Muscle layer of colon (tissue), 2 donors: ENCODE results near the gene APP.

Experiments used
- H3K27ac ChIP-seq: one replicate; pipeline ENCODE4 v1.7.0; 2013; ENCODE audit warnings: low read depth, mild to moderate bottlenecking, low read length, moderate library complexity
- H3K27me3 ChIP-seq, 2 donors: one replicate each; pipeline ENCODE4 v1.7.0; 2013; ENCODE audit warnings: low read length in 2 of 2, mild to moderate bottlenecking in 2 of 2; ENCODE audit not compliant: insufficient read depth in 2 of 2, control insufficient read depth in 1 of 2
- H3K36me3 ChIP-seq: one replicate; pipeline ENCODE4 v1.7.0; 2013; ENCODE audit warnings: mild to moderate bottlenecking, low read length; ENCODE audit not compliant: insufficient read depth
- H3K4me1 ChIP-seq: one replicate; pipeline ENCODE4 v1.7.0; 2013; ENCODE audit warnings: mild to moderate bottlenecking, low read length; ENCODE audit not compliant: insufficient read depth
- H3K4me3 ChIP-seq, 2 donors: one replicate each; pipeline ENCODE4 v1.7.0; 2013; ENCODE audit warnings: low read length in 2 of 2, low read depth in 1 of 2, mild to moderate bottlenecking in 1 of 2, moderate library complexity in 1 of 2
- H3K9ac ChIP-seq: one replicate; pipeline ENCODE4 v1.7.0; 2013; ENCODE audit warnings: low read length
- H3K9me3 ChIP-seq: one replicate; pipeline ENCODE4 v1.7.0; 2013; ENCODE audit warnings: mild to moderate bottlenecking, low read length
- donor health status: abdominal sarcoma.
- donor health status: Adenocarcinoma of cecum.

The APP gene

GRCh38 chr21:26072666-26073615 lies 97.6 kb downstream of the APP start:
- H3K9me3 ChIP-seq = no peaks in the 10 kb centered on the region
- H3K27me3 ChIP-seq = no peaks in the 10 kb centered on the region
- H3K9ac ChIP-seq = no peak overlapping the region
- H3K4me3 ChIP-seq = no peak overlapping the region
- H3K4me1 ChIP-seq = peaks cover 9% of the 10 kb centered on the region
- H3K36me3 ChIP-seq = no peaks in the 10 kb centered on the region
- H3K27ac ChIP-seq = no peak overlapping the region

- Histone ChIP-seq H3K9me3 (no peaks in the 10 kb centered on the region), H3K4me3 (no peak overlapping the region), H3K27me3 (no peaks in the 10 kb centered on the region), H3K36me3 (no peaks in the 10 kb centered on the region), H3K4me1 (peaks cover 9% of the 10 kb centered on the region), H3K27ac (no peak overlapping the region), H3K9ac (no peak overlapping the region)
Observed at GRCh38 chr21:26070822-26071425, 99.6 kb downstream of the APP start.

- H3K36me3 ChIP-seq = no peaks in the 10 kb centered on the region
- H3K9me3 ChIP-seq = no peaks in the 10 kb centered on the region
- H3K27ac ChIP-seq = no peak overlapping the region
- no peak overlapping the region for H3K9ac ChIP-seq
- no peaks in the 10 kb centered on the region for H3K27me3 ChIP-seq
- peaks cover 9% of the 10 kb centered on the region for H3K4me1 ChIP-seq
- no peak overlapping the region for H3K4me3 ChIP-seq
Observed at GRCh38 chr21:26070121-26070520, 100.4 kb downstream of the APP start.

- no peak overlapping the region for H3K27ac ChIP-seq
- H3K27me3 ChIP-seq = no peaks in the 10 kb centered on the region
- H3K36me3 ChIP-seq = no peaks in the 10 kb centered on the region
- H3K9ac ChIP-seq = no peak overlapping the region
- H3K9me3 ChIP-seq = no peaks in the 10 kb centered on the region
- no peak overlapping the region for H3K4me3 ChIP-seq
- H3K4me1 ChIP-seq = peaks cover 9% of the 10 kb centered on the region
Observed at GRCh38 chr21:26068776-26069175, 101.8 kb downstream of the APP start.

GRCh38 chr21:26067836-26068594 lies 102.6 kb downstream of the APP start:
- Histone ChIP-seq H3K9ac (no peak overlapping the region), H3K9me3 (no peaks in the 10 kb centered on the region), H3K27me3 (no peaks in the 10 kb centered on the region), H3K36me3 (no peaks in the 10 kb centered on the region), H3K27ac (no peak overlapping the region), H3K4me1 (peaks cover 9% of the 10 kb centered on the region), H3K4me3 (no peak overlapping the region)

GRCh38 chr21:26064506-26064905 lies 106.1 kb downstream of the APP start:
- H3K27me3 ChIP-seq = no peaks in the 10 kb centered on the region
- H3K27ac ChIP-seq = no peak overlapping the region
- no peak overlapping the region for H3K4me3 ChIP-seq
- no peak overlapping the region for H3K9ac ChIP-seq
- H3K36me3 ChIP-seq = no peaks in the 10 kb centered on the region
- H3K9me3 ChIP-seq = no peaks in the 10 kb centered on the region
- H3K4me1 ChIP-seq = no peaks in the 10 kb centered on the region

GRCh38 chr21:26061437-26061836 lies 109.1 kb downstream of the APP start:
- Histone ChIP-seq H3K36me3 (no peaks in the 10 kb centered on the region), H3K4me1 (peaks cover 7% of the 10 kb centered on the region), H3K4me3 (no peak overlapping the region), H3K27me3 (no peaks in the 10 kb centered on the region), H3K9me3 (no peaks in the 10 kb centered on the region), H3K9ac (no peak overlapping the region), H3K27ac (no peak overlapping the region)

- no peak overlapping the region for H3K4me3 ChIP-seq
- H3K9ac ChIP-seq = no peak overlapping the region
- H3K27me3 ChIP-seq = no peaks in the 10 kb centered on the region
- no peaks in the 10 kb centered on the region for H3K9me3 ChIP-seq
- H3K27ac ChIP-seq = no peak overlapping the region
- peaks cover 12% of the 10 kb centered on the region for H3K4me1 ChIP-seq
- H3K36me3 ChIP-seq = no peaks in the 10 kb centered on the region
Observed at GRCh38 chr21:26060335-26061115, 110.0 kb downstream of the APP start.

- Histone ChIP-seq H3K27me3 (no peaks in the 10 kb centered on the region), H3K9me3 (no peaks in the 10 kb centered on the region), H3K36me3 (no peaks in the 10 kb centered on the region), H3K4me3 (no peak overlapping the region), H3K27ac (no peak overlapping the region), H3K9ac (no peak overlapping the region), H3K4me1 (peaks cover 19% of the 10 kb centered on the region)
Observed at GRCh38 chr21:26057477-26058170, 112.9 kb downstream of the APP start.

GRCh38 chr21:26055841-26056264 lies 114.7 kb downstream of the APP start:
- H3K27ac ChIP-seq = no peak overlapping the region
- H3K4me1 ChIP-seq = peaks cover 19% of the 10 kb centered on the region
- no peak overlapping the region for H3K9ac ChIP-seq
- no peaks in the 10 kb centered on the region for H3K27me3 ChIP-seq
- H3K36me3 ChIP-seq = peaks cover 2% of the 10 kb centered on the region
- no peaks in the 10 kb centered on the region for H3K9me3 ChIP-seq
- no peak overlapping the region for H3K4me3 ChIP-seq
